ENCODE data around the gene UBAC2.
A peak's percentile ranks its signal among the peaks of the same experiment; 100 is the strongest.

The UBAC2 gene

GRCh38 chr13:99316224-99316623 is 115.6 kb downstream of the UBAC2 start:
- no peak for ATAC-seq (ENCODE audit: low read depth)
- DNase-seq (ENCODE audit: low spot score) = no peak
- peaks cover 13% of the 10 kb centered on the region for H3K4me1 ChIP-seq (ENCODE audit: insufficient read depth, poor library complexity, severe bottlenecking)

DNA sequence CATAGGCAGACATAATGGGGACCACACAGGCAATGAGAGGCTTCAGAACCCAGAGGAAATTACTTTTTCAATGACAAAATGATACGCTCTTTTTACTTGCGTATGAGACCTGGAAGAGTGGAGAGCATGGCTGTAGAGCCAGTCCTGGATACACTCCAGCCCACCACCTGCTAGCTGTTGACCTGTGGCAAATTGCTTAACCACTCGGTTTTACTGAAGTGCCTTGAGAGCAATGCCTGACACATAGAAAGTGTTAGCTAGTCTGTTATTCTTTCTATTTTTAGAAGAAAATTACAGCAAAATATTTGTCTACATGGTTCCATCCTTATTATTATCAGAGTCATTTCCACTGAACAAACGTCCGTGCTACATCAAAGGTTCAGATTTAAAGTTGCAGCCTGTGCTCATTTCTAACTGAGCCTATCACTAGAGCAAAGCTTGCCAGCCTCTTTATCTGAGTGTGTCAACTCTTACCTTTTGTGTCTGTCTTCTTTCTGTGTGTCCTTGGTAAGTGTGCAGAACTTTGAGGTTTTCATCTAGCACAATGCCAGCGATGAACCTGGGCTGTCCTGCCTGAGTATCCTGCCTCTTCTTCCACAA is 116.1 kb downstream of the UBAC2 start:
- DNase-seq (ENCODE audit: low spot score) (no peak), ATAC-seq (ENCODE audit: low read depth) (no peak)
- Histone ChIP-seq H3K9me3 (ENCODE audit: severe bottlenecking) (no peaks in the 10 kb centered on the region), H3K4me1 (ENCODE audit: insufficient read depth, poor library complexity, severe bottlenecking) (peaks cover 19% of the 10 kb centered on the region), H3K36me3 (ENCODE audit: low read depth) (no peaks in the 10 kb centered on the region), H3K27me3 (ENCODE audit: insufficient read depth, poor library complexity, severe bottlenecking) (no peaks in the 10 kb centered on the region), H3K27ac (ENCODE audit: poor library complexity, severe bottlenecking) (no peak overlapping the region), H3K4me3 (ENCODE audit: severe bottlenecking) (no peak overlapping the region)
- TF ChIP-seq, protein P1, sequence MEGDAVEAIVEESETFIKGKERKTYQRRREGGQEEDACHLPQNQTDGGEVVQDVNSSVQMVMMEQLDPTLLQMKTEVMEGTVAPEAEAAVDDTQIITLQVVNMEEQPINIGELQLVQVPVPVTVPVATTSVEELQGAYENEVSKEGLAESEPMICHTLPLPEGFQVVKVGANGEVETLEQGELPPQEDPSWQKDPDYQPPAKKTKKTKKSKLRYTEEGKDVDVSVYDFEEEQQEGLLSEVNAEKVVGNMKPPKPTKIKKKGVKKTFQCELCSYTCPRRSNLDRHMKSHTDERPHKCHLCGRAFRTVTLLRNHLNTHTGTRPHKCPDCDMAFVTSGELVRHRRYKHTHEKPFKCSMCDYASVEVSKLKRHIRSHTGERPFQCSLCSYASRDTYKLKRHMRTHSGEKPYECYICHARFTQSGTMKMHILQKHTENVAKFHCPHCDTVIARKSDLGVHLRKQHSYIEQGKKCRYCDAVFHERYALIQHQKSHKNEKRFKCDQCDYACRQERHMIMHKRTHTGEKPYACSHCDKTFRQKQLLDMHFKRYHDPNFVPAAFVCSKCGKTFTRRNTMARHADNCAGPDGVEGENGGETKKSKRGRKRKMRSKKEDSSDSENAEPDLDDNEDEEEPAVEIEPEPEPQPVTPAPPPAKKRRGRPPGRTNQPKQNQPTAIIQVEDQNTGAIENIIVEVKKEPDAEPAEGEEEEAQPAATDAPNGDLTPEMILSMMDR (IDR thresholded peaks at IDR 0.05; ENCODE audit: poor library complexity, severe bottlenecking) = no peak

More at GRCh38 chr13:99316224-99316623, 115.6 kb downstream of the UBAC2 start:
- H3K36me3 ChIP-seq (ENCODE audit: low read depth) = no peaks in the 10 kb centered on the region
- H3K4me3 ChIP-seq (ENCODE audit: severe bottlenecking) = no peak overlapping the region
- TF ChIP-seq, protein P1 (IDR thresholded peaks at IDR 0.05; ENCODE audit: poor library complexity, severe bottlenecking) = no peak
- H3K9me3 ChIP-seq (ENCODE audit: severe bottlenecking) = no peaks in the 10 kb centered on the region
- H3K27me3 ChIP-seq (ENCODE audit: insufficient read depth, poor library complexity, severe bottlenecking) = no peaks in the 10 kb centered on the region
- no peak overlapping the region for H3K27ac ChIP-seq (ENCODE audit: poor library complexity, severe bottlenecking)

GRCh38 chr13:99320693-99321481 is 120.2 kb downstream of the UBAC2 start:
- Histone ChIP-seq H3K27ac (ENCODE audit: poor library complexity, severe bottlenecking) (peak overlapping the region; percentile 42), H3K27me3 (ENCODE audit: insufficient read depth, poor library complexity, severe bottlenecking) (no peaks in the 10 kb centered on the region), H3K9me3 (ENCODE audit: severe bottlenecking) (no peaks in the 10 kb centered on the region), H3K4me3 (ENCODE audit: severe bottlenecking) (no peak overlapping the region), H3K4me1 (ENCODE audit: insufficient read depth, poor library complexity, severe bottlenecking) (peaks cover 27% of the 10 kb centered on the region), H3K36me3 (ENCODE audit: low read depth) (no peaks in the 10 kb centered on the region)
- DNase-seq (ENCODE audit: low spot score) (no peak), ATAC-seq (ENCODE audit: low read depth) (peak; percentile 41; the same call in 2 of the 3 replicates)
- TF ChIP-seq, protein P1 (IDR thresholded peaks at IDR 0.05; ENCODE audit: poor library complexity, severe bottlenecking) = no peak

GRCh38 chr13:99321709-99322108 is 121.1 kb downstream of the UBAC2 start:
- Histone ChIP-seq H3K9me3 (ENCODE audit: severe bottlenecking) (no peaks in the 10 kb centered on the region), H3K4me3 (ENCODE audit: severe bottlenecking) (no peak overlapping the region), H3K4me1 (ENCODE audit: insufficient read depth, poor library complexity, severe bottlenecking) (peaks cover 27% of the 10 kb centered on the region), H3K27ac (ENCODE audit: poor library complexity, severe bottlenecking) (no peak overlapping the region), H3K36me3 (ENCODE audit: low read depth) (no peaks in the 10 kb centered on the region), H3K27me3 (ENCODE audit: insufficient read depth, poor library complexity, severe bottlenecking) (no peaks in the 10 kb centered on the region)
- TF ChIP-seq, protein P1 (IDR thresholded peaks at IDR 0.05; ENCODE audit: poor library complexity, severe bottlenecking) = no peak
- ATAC-seq (ENCODE audit: low read depth) (no peak), DNase-seq (ENCODE audit: low spot score) (no peak)
